ENCODE results near the gene GPRIN3. TPM values are rescaled to one million over a fixed set of nuclear protein-coding genes. Genes with fewer than 3 reads are reported as not detected.
A peak's percentile ranks its signal among the peaks of the same experiment; 100 is the strongest.

GPRIN3 gene
- total RNA-seq, 2 experiments from 2014 or later, result 46.4 TPM

GRCh38 chr4:89329280-89329679, 21.7 kb upstream of the GPRIN3 start:
- H3K9me3 Mint-ChIP-seq, result no peaks in the 10 kb centered on the region
- no peak overlapping the region for H3K27ac ChIP-seq (ENCODE audit: low read depth in 1 of 2, low read length in 2 of 2)
- no peaks in the 10 kb centered on the region for H3K4me1 ChIP-seq (ENCODE audit: insufficient read depth, low read length)
- H3K27me3 Mint-ChIP-seq, result no peaks in the 10 kb centered on the region
- TF ChIP-seq, protein P1, sequence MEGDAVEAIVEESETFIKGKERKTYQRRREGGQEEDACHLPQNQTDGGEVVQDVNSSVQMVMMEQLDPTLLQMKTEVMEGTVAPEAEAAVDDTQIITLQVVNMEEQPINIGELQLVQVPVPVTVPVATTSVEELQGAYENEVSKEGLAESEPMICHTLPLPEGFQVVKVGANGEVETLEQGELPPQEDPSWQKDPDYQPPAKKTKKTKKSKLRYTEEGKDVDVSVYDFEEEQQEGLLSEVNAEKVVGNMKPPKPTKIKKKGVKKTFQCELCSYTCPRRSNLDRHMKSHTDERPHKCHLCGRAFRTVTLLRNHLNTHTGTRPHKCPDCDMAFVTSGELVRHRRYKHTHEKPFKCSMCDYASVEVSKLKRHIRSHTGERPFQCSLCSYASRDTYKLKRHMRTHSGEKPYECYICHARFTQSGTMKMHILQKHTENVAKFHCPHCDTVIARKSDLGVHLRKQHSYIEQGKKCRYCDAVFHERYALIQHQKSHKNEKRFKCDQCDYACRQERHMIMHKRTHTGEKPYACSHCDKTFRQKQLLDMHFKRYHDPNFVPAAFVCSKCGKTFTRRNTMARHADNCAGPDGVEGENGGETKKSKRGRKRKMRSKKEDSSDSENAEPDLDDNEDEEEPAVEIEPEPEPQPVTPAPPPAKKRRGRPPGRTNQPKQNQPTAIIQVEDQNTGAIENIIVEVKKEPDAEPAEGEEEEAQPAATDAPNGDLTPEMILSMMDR (IDR thresholded peaks at IDR 0.05), result no peak
- DNase-seq, result no peak
- H3K4me3 Mint-ChIP-seq, result no peak overlapping the region
- H3K4me1 Mint-ChIP-seq (ENCODE audit: low read depth), result no peaks in the 10 kb centered on the region
- no peaks in the 10 kb centered on the region for H3K36me3 Mint-ChIP-seq (ENCODE audit: low read depth)
- H3K27ac Mint-ChIP-seq, result no peak overlapping the region
- POLR2A ChIA-PET, result interaction anchor here (0.9 kb wide), 1 partner anchor 11 kb away, joined by 3 read pairs; no protein-coding TSS in a partner anchor
- no peaks in the 10 kb centered on the region for H3K9me3 ChIP-seq (ENCODE audit: control insufficient read depth in 1 of 2, insufficient read depth in 1 of 2, low read length in 2 of 2)
- no peak for ATAC-seq (ENCODE audit: poor library complexity)
- no peaks in the 10 kb centered on the region for H3K27me3 ChIP-seq (ENCODE audit: control insufficient read depth in 1 of 2, insufficient read depth in 2 of 2, low read length in 2 of 2)
- CTCF ChIA-PET, result no interaction called here
- no peaks in the 10 kb centered on the region for H3K36me3 ChIP-seq (ENCODE audit: insufficient read depth, low read length)
- intact Hi-C loops (cut with DNase I, micrococcal nuclease), result no loop called here
- no peak overlapping the region for H3K4me3 ChIP-seq (ENCODE audit: low read length)

GRCh38 chr4:89324671-89325070, 17.1 kb upstream of the GPRIN3 start:
- TF ChIP-seq, protein P1 (IDR thresholded peaks at IDR 0.05), result no peak
- Histone ChIP-seq H3K4me1 (ENCODE audit: insufficient read depth, low read length) (no peaks in the 10 kb centered on the region), H3K4me3 (ENCODE audit: low read length) (no peak overlapping the region), H3K36me3 (ENCODE audit: insufficient read depth, low read length) (no peaks in the 10 kb centered on the region), H3K9me3 (ENCODE audit: control insufficient read depth in 1 of 2, insufficient read depth in 1 of 2, low read length in 2 of 2) (no peaks in the 10 kb centered on the region), H3K27me3 (ENCODE audit: control insufficient read depth in 1 of 2, insufficient read depth in 2 of 2, low read length in 2 of 2) (no peaks in the 10 kb centered on the region), H3K27ac (ENCODE audit: low read depth in 1 of 2, low read length in 2 of 2) (no peak overlapping the region)
- Mint-ChIP-seq H3K27me3 (no peaks in the 10 kb centered on the region), H3K4me3 (no peak overlapping the region), H3K9me3 (no peaks in the 10 kb centered on the region), H3K36me3 (ENCODE audit: low read depth) (no peaks in the 10 kb centered on the region), H3K27ac (no peak overlapping the region), H3K4me1 (ENCODE audit: low read depth) (peaks cover 3% of the 10 kb centered on the region)
- ATAC-seq (ENCODE audit: poor library complexity), result peak; percentile 17
- peak in 2 of 14 experiments; percentile 61 to 69 for DNase-seq
- ChIA-PET POLR2A (no interaction called here), CTCF (no interaction called here)
- intact Hi-C loops (cut with DNase I, micrococcal nuclease), result no loop called here

GRCh38 chr4:89322671-89323070, 15.1 kb upstream of the GPRIN3 start:
- Histone ChIP-seq H3K27ac (ENCODE audit: low read depth in 1 of 2, low read length in 2 of 2) (no peak overlapping the region), H3K27me3 (ENCODE audit: control insufficient read depth in 1 of 2, insufficient read depth in 2 of 2, low read length in 2 of 2) (no peaks in the 10 kb centered on the region), H3K4me1 (ENCODE audit: insufficient read depth, low read length) (peaks cover 11% of the 10 kb centered on the region), H3K36me3 (ENCODE audit: insufficient read depth, low read length) (no peaks in the 10 kb centered on the region), H3K9me3 (ENCODE audit: control insufficient read depth in 1 of 2, insufficient read depth in 1 of 2, low read length in 2 of 2) (no peaks in the 10 kb centered on the region), H3K4me3 (ENCODE audit: low read length) (no peak overlapping the region)
- ChIA-PET POLR2A (interaction anchor here (1.5 kb wide), 1 partner anchor 12 kb away, joined by 3 read pairs; no protein-coding TSS in a partner anchor), CTCF (no interaction called here)
- intact Hi-C loops (cut with DNase I, micrococcal nuclease), result no loop called here
- TF ChIP-seq, protein P1 (IDR thresholded peaks at IDR 0.05), result no peak
- Mint-ChIP-seq H3K4me3 (no peak overlapping the region), H3K27me3 (no peaks in the 10 kb centered on the region), H3K36me3 (ENCODE audit: low read depth) (no peaks in the 10 kb centered on the region), H3K4me1 (ENCODE audit: low read depth) (peaks cover 20% of the 10 kb centered on the region), H3K9me3 (no peaks in the 10 kb centered on the region), H3K27ac (no peak overlapping the region)
- no peak for DNase-seq
- ATAC-seq (ENCODE audit: poor library complexity), result no peak

All from CD4-positive, alpha-beta T cell (primary cell).